Esophagus squamous epithelium (tissue), 5 donors: ENCODE measurements around the gene PGA3. TPM values are rescaled to one million over a fixed set of nuclear protein-coding genes. Genes with fewer than 3 reads are reported as not detected.
"Not testable (repeated sequence)": the region's sequence is repeated elsewhere in the genome, so short reads cannot be mapped to it uniquely, and the experiment has no call there.

Source experiments
- DNase-seq: peaks from one replicate; lab custom pipeline; 2025; lab: John Stamatoyannopoulos, UW
- H3K27ac ChIP-seq, 4 donors: fragments of 200-600 bp; sonication (generic); one replicate each; pipeline ENCODE4 v1.5.1; 2016 to 2019; ENCODE audit warnings: mild to moderate bottlenecking in 1 of 4
- H3K27me3 ChIP-seq, 4 donors: fragments of 200-600 bp; sonication (generic); 1 replicate in 3 of 4; 2 replicates in 1 of 4; pipeline versions ENCODE4 v1.5.1 to v1.6.0; 2017 to 2021; ENCODE audit warnings: antibody characterized with exemption in 1 of 4
- H3K36me3 ChIP-seq, 3 donors: fragments of 200-600 bp; sonication (generic); one replicate each; pipeline ENCODE4 v1.5.1; 2016 to 2019
- H3K4me1 ChIP-seq, 3 donors: fragments of 200-600 bp; sonication (generic); one replicate each; pipeline ENCODE4 v1.5.1; 2017 to 2019
- H3K4me3 ChIP-seq, 4 donors: fragments of 200-600 bp; sonication (generic); 1 replicate in 3 of 4; 2 replicates in 1 of 4; pipeline ENCODE4 v1.5.1; 2016 to 2019; ENCODE audit warnings: mild to moderate bottlenecking in 2 of 4, moderate library complexity in 1 of 4
- H3K9me3 ChIP-seq, 3 donors: fragments of 200-600 bp; sonication (generic); one replicate each; pipeline ENCODE4 v1.5.1; 2016 to 2019
- CTCF ChIP-seq, 6 experiments: fragments of 450-650 bp in 4 of 6; fragments of 200-600 bp in 2 of 6; sonication (generic) in 2 of 6; IDR thresholded peaks; one replicate each; pipeline ENCODE4 v1.5.1; 2016 to 2019; ENCODE audit warnings: antibody characterized with exemption in 6 of 6, mild to moderate bottlenecking in 4 of 6, moderate library complexity in 4 of 6
- POLR2A ChIP-seq, 4 donors: fragments of 450-650 bp; IDR thresholded peaks; one replicate each; pipeline ENCODE4 v1.6.1; 2017; ENCODE audit warnings: antibody characterized with exemption in 4 of 4, mild to moderate bottlenecking in 4 of 4, moderate library complexity in 3 of 4
- WGBS, 2 donors: methylation state at CpG; one replicate each; pipeline ENCODE4 v1.1.5; 2018; 5-methylcytosine and 5-hydroxymethylcytosine counted together
- intact Hi-C: fragments of 100-400 bp; cut with DNase I; formaldehyde crosslinking; loops from one replicate; pipeline ENCODE4 v1.15.0; 2022
- total RNA-seq, 4 donors: library from RNA; depleted of rRNA; stranded (reverse); fragments of >200 nt; gene quantifications; one replicate each; pipeline ENCODE4 v1.1.0, GENCODE V29; 2016
- donor health status: DM: yes; HTN: yes; CAD: no.

PGA3 gene
- total RNA-seq, 4 donors from 2014 or later: not detected

- intact Hi-C loops: no loop called here
- H3K4me3 ChIP-seq: peak overlapping the region; percentile 59 to 91 (median 78)
- TF ChIP-seq CTCF (IDR thresholded peaks at IDR 0.05): peak in 1 of 6 experiments; percentile 5
- no peak for TF ChIP-seq POLR2A (IDR thresholded peaks at IDR 0.05)
Observed at GRCh38 chr11:61162092-61162941, 41.0 kb upstream of the PGA3 start.

GRCh38 chr11:61163021-61163420 is 40.3 kb upstream of the PGA3 start:
- peak overlapping the region in 2 of 4 donors; percentile 93 to 96 for H3K27ac ChIP-seq
- no peaks in the 10 kb centered on the region for H3K36me3 ChIP-seq
- 71 to 81% methylated on average over 4 of the region's 4 CpGs for WGBS, 2 donors
- H3K9me3 ChIP-seq: no peaks in the 10 kb centered on the region
- no peaks in the 10 kb centered on the region for H3K27me3 ChIP-seq
- no peak for TF ChIP-seq POLR2A (IDR thresholded peaks at IDR 0.05)
- TF ChIP-seq CTCF (IDR thresholded peaks at IDR 0.05): no peak
- no peak overlapping the region for H3K4me3 ChIP-seq
- intact Hi-C loops: no loop called here
- DNase-seq: no peak
- peaks cover 19 to 46% (median 33%) of the 10 kb centered on the region in 3 donors for H3K4me1 ChIP-seq

More at GRCh38 chr11:61162092-61162941, 41.0 kb upstream of the PGA3 start:
- Histone ChIP-seq H3K4me1 (peaks cover 19 to 51% (median 38%) of the 10 kb centered on the region in 3 donors), H3K9me3 (no peaks in the 10 kb centered on the region), H3K36me3 (no peaks in the 10 kb centered on the region), H3K27me3 (no peaks in the 10 kb centered on the region), H3K27ac (peak overlapping the region; percentile 93 to 98 (median 97))
- DNase-seq: no peak
- WGBS, 2 donors: 49 to 50% methylated on average over 8 of the region's 8 CpGs

GRCh38 chr11:61163714-61164605 is 39.4 kb upstream of the PGA3 start:
- no peak for DNase-seq
- peaks cover 19 to 39% (median 24%) of the 10 kb centered on the region in 3 donors for H3K4me1 ChIP-seq
- no peaks in the 10 kb centered on the region for H3K36me3 ChIP-seq
- no peaks in the 10 kb centered on the region for H3K27me3 ChIP-seq
- no peaks in the 10 kb centered on the region for H3K9me3 ChIP-seq
- TF ChIP-seq CTCF (IDR thresholded peaks at IDR 0.05) (no peak), POLR2A (IDR thresholded peaks at IDR 0.05) (no peak)
- intact Hi-C loops: no loop called here
- WGBS, 2 donors: 65 to 68% methylated on average over 13 of the region's 13 CpGs
- no peak overlapping the region for H3K4me3 ChIP-seq
- H3K27ac ChIP-seq: peak overlapping the region in 3 of 4 donors; percentile 16 to 45 (median 33)

- H3K4me3 ChIP-seq: no peak overlapping the region
- H3K4me1 ChIP-seq: peaks cover 15 to 30% (median 17%) of the 10 kb centered on the region in 3 donors
- no peak for TF ChIP-seq CTCF (IDR thresholded peaks at IDR 0.05)
- no peak for TF ChIP-seq POLR2A (IDR thresholded peaks at IDR 0.05)
- intact Hi-C loops: no loop called here
- no peaks in the 10 kb centered on the region for H3K27me3 ChIP-seq
- H3K9me3 ChIP-seq: no peaks in the 10 kb centered on the region
- H3K36me3 ChIP-seq: no peaks in the 10 kb centered on the region
- WGBS, 2 donors: 70 to 76% methylated on average over 13 of the region's 13 CpGs
- H3K27ac ChIP-seq: peak overlapping the region in 2 of 4 donors; percentile 33 to 45
- DNase-seq: no peak
Observed at GRCh38 chr11:61164606-61165424, 38.5 kb upstream of the PGA3 start.

- H3K9me3 ChIP-seq, DNase-seq, intact Hi-C loops, H3K36me3 ChIP-seq, H3K27me3 ChIP-seq, H3K27ac ChIP-seq, H3K4me3 ChIP-seq: not testable (repeated sequence)
- peaks cover 7 to 21% (median 9%) of the 10 kb centered on the region in 3 donors for H3K4me1 ChIP-seq
- 76 to 90% methylated on average over 2 to 3 of the region's 7 CpGs for WGBS, 2 donors
Observed at GRCh38 chr11:61165785-61166184, 37.5 kb upstream of the PGA3 start.

- H3K9me3 ChIP-seq, H3K4me3 ChIP-seq, H3K36me3 ChIP-seq, H3K27me3 ChIP-seq, DNase-seq, intact Hi-C loops, H3K27ac ChIP-seq: not testable (repeated sequence)
- no CpG with 5 or more reads among the region's 31 CpGs for WGBS, 2 donors
- peaks cover 6 to 19% (median 9%) of the 10 kb centered on the region in 3 donors for H3K4me1 ChIP-seq
Observed at GRCh38 chr11:61166331-61166730, 37.0 kb upstream of the PGA3 start.
